Fibroblast of upper back skin (primary cell): ENCODE results near the gene EDNRA.

Experiments
- DNase-seq: peaks from one replicate; pipeline ENCODE4 v3.0.0-alpha.2; 2013

Gene EDNRA

DNA sequence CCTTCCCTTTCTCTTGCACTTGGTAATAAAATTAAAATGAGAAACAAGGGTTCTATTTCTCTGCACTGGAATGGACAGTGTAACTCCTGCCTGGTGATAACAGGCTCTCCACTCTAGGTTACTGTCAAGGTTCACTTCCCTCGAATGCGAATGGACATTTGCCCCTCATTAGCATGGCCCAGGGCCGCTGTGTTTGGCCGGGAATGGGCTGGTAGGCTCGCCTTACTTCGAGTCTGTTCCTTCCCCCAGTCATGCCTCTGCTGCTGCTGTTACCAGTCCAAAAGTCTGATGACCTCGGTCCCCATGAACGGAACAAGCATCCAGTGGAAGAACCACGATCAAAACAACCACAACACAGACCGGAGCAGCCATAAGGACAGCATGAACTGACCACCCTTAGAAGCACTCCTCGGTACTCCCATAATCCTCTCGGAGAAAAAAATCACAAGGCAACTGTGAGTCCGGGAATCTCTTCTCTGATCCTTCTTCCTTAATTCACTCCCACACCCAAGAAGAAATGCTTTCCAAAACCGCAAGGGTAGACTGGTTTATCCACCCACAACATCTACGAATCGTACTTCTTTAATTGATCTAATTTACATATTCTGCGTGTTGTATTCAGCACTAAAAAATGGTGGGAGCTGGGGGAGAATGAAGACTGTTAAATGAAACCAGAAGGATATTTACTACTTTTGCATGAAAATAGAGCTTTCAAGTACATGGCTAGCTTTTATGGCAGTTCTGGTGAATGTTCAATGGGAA, 61.5 kb downstream of the EDNRA start:
- DNase-seq, result no peak

- DNase-seq, result no peak
These were observed 62.1 kb downstream of the EDNRA start for GRCh38 chr4:147543034-147543433.

DNA sequence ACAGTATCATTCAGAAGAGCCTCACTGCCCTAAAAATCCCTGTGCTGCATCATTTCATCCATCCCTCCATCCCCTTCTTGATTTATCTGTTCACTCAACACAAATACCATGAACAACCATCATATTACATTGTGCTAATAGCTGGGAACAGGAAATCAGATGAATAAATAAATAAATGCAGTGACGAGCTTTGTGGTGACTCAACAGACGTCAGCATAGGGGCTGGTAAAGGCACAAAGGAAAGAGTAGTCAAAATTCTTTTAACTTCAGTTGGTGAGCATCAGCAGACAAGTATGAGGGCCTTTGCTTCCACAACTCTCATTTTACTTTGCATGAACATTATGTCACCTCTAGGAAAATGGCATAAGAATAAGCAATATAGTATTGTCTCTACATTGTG, 65.5 kb downstream of the EDNRA start:
- DNase-seq, result peak; percentile 86

DNA sequence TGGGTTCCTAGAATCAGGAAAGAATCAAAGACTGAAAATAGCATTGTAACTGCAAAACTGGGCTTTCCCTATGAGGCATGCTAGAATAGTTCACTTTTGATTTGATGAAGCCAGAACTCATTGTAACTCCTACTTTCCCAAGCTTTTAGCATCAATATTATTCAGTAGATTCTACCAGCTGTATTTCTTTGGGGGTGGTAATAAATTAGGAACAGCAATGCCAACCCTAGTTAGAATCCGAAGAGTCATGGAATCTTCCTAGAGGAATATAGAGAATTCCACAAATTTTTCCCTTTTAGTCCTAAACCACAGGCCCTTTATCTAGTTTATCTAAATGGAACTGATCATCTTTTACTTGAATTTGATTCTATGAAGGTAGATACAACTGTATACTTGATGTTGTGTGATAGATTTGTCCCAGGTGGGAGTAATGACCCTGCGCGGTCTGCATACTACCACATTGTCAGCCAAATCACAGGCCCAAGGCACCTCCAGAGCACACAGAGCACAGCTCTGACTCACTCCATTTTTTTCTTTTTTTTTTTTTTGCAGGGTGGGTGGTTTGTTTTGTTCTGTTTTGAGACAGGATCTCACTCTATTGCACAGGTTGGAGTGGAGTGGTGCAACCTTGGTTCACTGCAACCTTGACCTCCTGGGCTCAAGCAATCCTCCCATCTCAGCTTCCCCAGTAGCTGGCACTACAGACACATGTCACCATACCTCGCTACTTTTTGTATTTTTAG, 66.6 kb downstream of the EDNRA start:
- peak; percentile 65 for DNase-seq

- peak; percentile 48 for DNase-seq
These were observed 67.4 kb downstream of the EDNRA start for GRCh38 chr4:147548256-147548655.

- DNase-seq, result peak; percentile 62
These were observed 69.8 kb downstream of the EDNRA start for GRCh38 chr4:147550626-147551246.

- DNase-seq, result no peak
These were observed 79.7 kb downstream of the EDNRA start for GRCh38 chr4:147560625-147561024.

DNA sequence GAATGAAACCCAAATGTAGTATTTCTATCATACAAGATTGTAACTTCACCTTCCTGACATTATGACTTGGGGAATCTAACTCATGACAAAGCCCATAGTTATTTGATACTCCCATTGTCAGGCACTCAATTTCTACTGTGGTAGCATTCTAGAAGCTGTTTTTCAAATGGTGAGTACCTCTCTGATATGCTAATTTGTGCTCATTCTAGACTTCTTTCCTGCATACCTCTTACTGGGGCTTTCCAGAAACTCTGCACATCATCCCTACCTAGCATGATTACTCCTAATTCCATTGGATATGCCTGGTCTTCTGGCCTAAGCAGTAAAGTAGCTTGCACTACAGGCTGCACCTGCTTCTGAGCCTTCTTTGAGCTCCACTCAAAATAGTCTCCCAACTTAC, 85.9 kb downstream of the EDNRA start:
- no peak for DNase-seq

DNA sequence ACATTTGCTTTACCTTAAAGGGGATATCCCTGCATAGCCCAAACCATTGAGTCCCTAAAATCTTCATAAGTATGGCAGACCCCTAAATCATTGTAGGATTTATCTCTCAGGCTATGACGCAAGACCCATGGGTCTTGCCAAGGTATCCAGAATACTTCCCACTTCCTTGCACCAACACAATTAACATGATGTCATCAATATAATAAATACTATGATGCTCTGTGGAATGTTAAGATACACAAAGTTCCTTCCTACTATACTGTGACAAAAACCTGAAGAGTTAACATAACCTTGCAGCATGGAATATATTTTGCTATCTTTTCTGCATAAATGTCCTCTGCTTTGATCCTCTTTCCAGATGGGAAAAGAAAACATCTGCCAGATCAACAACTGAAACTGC, 86.4 kb downstream of the EDNRA start:
- no peak for DNase-seq

- no peak for DNase-seq
These were observed 89.7 kb downstream of the EDNRA start for GRCh38 chr4:147570616-147571015.

- DNase-seq, result no peak
These were observed 90.3 kb downstream of the EDNRA start for GRCh38 chr4:147571036-147571770.

DNA sequence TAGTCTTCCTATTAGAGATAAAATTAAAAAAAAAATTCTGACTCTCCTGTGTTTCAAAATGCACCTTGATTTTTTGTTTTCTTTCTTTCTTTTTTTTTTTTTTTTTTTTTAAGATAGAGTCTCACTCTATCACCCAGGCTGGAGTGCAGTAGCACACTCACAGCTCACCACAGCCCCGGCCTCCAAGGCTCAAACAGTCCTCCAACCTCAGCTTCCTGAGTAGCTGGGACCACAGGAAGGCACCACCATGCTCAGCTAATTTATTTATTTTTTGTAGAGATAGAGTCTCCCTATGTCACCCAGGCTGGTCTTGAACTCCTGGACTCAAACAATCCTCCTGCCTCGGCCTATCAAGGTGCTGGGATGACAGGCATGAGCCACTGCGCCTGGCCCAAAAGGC, 95.2 kb downstream of the EDNRA start:
- no peak for DNase-seq

GRCh38 chr4:147578051-147578476, 97.2 kb downstream of the EDNRA start:
- peak; percentile 63 for DNase-seq

DNA sequence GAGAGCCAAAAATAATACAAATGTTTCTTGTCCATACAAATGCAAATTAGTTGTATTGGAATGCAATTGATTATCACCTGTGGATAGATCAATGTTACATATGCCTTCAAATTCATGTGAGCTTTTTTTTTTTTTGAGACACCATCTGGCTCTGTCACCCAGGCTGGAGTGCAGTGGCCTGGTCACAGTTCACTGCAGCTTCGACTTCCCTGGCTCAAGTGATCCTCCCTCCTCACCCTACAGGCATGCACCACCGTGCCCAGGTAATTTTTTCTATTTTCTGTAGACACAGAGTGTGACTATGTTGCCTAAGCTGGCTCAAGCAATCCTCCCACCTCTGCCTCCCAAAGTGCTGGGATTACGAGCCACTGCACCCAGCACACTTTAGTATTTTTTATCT, 97.7 kb downstream of the EDNRA start:
- DNase-seq, result no peak

GRCh38 chr4:147580396-147580795, 99.5 kb downstream of the EDNRA start:
- peak; percentile 28 for DNase-seq

DNA sequence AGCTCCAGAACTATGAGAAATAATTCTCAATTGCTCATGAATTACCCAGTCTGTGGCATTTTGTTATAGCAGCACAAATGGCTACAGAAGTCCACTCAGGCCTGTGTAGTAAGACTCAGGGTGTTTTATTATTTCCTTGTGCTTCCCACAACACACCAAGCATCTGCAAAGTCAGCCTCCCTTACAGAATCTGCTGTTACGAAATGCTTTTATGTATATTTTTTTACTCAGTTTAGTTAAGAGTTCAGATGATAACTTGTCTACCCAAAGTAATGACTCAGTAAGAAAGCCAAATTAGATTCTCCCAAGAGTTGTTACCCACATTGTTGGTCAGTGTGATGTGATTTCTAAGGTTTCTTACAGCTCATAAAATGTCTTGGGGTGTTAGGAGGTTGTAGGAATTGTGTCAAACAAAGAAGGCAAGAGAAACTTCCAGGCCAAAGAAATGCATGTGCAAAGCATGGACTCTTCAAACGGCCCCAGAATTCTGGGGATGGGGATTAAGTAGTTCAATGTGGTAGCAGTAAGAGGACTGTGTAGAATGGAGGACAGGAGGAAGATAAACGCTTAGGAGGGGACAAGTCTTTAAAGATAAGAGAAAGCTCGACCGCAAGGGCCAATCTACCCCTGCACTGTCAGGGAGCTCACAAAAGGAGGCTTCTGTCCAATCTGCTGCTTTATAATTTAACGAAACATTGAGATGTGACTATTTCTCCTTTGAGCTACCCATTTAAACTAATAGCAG, 100.9 kb downstream of the EDNRA start:
- DNase-seq, result peak; percentile 65

DNA sequence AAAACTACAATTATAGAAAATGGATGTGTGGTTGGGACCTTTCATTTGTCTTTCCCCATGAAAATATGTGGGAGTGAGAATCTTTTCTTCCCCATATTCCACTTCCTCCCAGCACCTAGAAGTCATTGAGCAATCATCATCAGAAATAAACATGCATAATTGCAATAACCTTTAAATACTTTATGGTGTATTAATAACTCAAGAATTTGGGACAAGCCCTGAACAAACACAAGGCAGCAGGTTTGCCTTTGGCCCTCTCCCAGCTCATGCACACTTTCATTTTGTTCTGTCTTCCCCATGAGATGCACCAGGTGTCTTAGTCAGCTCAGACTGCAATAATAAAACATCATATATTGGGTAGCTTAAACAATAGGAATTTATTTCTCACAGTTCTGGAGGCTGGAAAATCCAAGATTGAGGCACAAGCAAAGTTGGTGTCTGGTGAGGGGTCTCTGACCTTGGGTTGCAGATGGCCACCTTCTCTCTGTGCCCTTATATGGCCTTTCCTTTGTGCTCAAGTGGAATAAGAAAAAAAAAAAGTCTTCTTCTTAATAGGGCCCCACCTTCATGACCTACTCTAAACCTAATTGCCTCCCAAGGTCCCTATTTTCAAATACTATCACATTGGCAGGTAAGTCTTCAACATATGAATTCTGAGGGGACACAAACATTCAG, 101.6 kb downstream of the EDNRA start:
- DNase-seq, result peak; percentile 77

- no peak for DNase-seq
These were observed 103.0 kb downstream of the EDNRA start for GRCh38 chr4:147583876-147584275.

GRCh38 chr4:147586032-147586431, 105.1 kb downstream of the EDNRA start:
- DNase-seq, result peak; percentile 31

DNA sequence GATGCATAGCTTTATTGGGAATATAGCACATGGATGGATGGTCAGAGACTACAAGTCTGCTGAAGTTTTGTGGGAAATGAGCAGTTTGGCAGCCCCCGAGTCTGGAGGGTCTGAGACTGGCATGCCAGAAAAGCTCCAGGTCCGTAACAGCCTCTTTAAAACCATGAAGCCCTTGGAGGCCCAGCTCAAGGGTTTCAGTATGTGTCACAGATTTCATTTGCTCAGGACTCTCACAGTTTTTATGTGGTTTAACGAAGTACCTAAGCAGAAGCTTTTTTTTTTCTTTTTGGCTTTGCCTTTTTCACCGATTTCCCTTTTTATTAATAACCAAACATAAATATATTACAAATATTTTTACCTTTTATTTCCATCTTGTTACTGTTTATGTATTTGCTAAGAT, 105.7 kb downstream of the EDNRA start:
- peak; percentile 22 for DNase-seq

GRCh38 chr4:147587041-147587440, 106.1 kb downstream of the EDNRA start:
- DNase-seq, result no peak

GRCh38 chr4:147589586-147589985, 108.7 kb downstream of the EDNRA start:
- DNase-seq, result no peak
